Neural cell (in vitro differentiated cells): ENCODE data around the gene TNFRSF14. TPM values are rescaled to one million over a fixed set of nuclear protein-coding genes. Genes with fewer than 3 reads are reported as not detected.

Experiments
- H2AFZ ChIP-seq: fragments of 200-600, 300-800 bp; sonication (generic), shearing (Covaris generic); 2 replicates; pipeline ENCODE4 v1.6.0; 2014; ENCODE audit warnings: low read depth, mild to moderate bottlenecking, antibody characterized with exemption, low read length, moderate library complexity
- H3F3A ChIP-seq: fragments of 200-600 bp; shearing (Covaris generic); 2 replicates; pipeline ENCODE4 v1.6.1; 2016; ENCODE audit warnings: mild to moderate bottlenecking, moderate library complexity, mixed read lengths, antibody characterized with exemption, low read length; ENCODE audit not compliant: insufficient read depth, poor library complexity, severe bottlenecking
- H3K27ac ChIP-seq: fragments of 200-600, 300-800 bp; sonication (generic), shearing (Covaris generic); 2 replicates; pipeline ENCODE4 v1.5.1; 2014; ENCODE audit warnings: mild to moderate bottlenecking, low read length, moderate library complexity
- H3K27me3 ChIP-seq: fragments of 300-800, 200-600 bp; sonication (generic), shearing (Covaris generic); 2 replicates; pipeline ENCODE4 v1.6.0; 2014; ENCODE audit warnings: mild to moderate bottlenecking, low read depth, low read length, moderate library complexity; ENCODE audit not compliant: insufficient read depth
- H3K36me3 ChIP-seq: fragments of 300-800, 200-600 bp; sonication (generic), shearing (Covaris generic); 2 replicates; pipeline ENCODE4 v1.5.1; 2014; ENCODE audit warnings: mild to moderate bottlenecking, antibody characterized with exemption, low read length, moderate library complexity; ENCODE audit not compliant: insufficient read depth
- H3K4me2 ChIP-seq: fragments of 300-800, 200-600 bp; sonication (generic), shearing (Covaris generic); 2 replicates; pipeline ENCODE4 v1.6.0; 2014; ENCODE audit warnings: mild to moderate bottlenecking, low read length
- H3K4me3 ChIP-seq: fragments of 300-800, 200-600 bp; sonication (generic), shearing (Covaris generic); 2 replicates; pipeline ENCODE4 v1.5.1; 2014; ENCODE audit warnings: mild to moderate bottlenecking, low read length, moderate library complexity
- H3K79me2 ChIP-seq: fragments of 200-600 bp; shearing (Covaris generic); replicated peaks from 2 replicates; pipeline ENCODE4 v1.6.0; 2014; ENCODE audit warnings: mild to moderate bottlenecking, low read length, moderate library complexity; ENCODE audit not compliant: insufficient read depth
- H3K9ac ChIP-seq: fragments of 300-800, 200-600 bp; sonication (generic), shearing (Covaris generic); 2 replicates; pipeline ENCODE4 v1.6.1; 2016; ENCODE audit warnings: mild to moderate bottlenecking, low read length, mixed read lengths
- H3K9me2 ChIP-seq: fragments of 200-600 bp; shearing (Covaris generic); 2 replicates; pipeline ENCODE4 v1.6.1; 2016; ENCODE audit warnings: mild to moderate bottlenecking, low read length, mixed read lengths; ENCODE audit not compliant: insufficient read depth
- H3K9me3 ChIP-seq: fragments of 200-600, 300-800 bp; sonication (generic), shearing (Covaris generic); 2 replicates; pipeline ENCODE4 v1.6.1; 2016; ENCODE audit warnings: mild to moderate bottlenecking, mixed run types, low read length, moderate library complexity, mixed read lengths
- H4K20me1 ChIP-seq: fragments of 200-600 bp; shearing (Covaris generic); 2 replicates; pipeline ENCODE4 v1.6.1; 2016; ENCODE audit warnings: mild to moderate bottlenecking, mixed run types; ENCODE audit not compliant: insufficient read depth
- EP300 ChIP-seq: fragments of 450-650 bp; conservative IDR thresholded peaks from 2 replicates; pipeline ENCODE4 v1.6.1; 2014; ENCODE audit warnings: antibody characterized with exemption, mild to moderate bottlenecking, moderate library complexity; ENCODE audit not compliant: poor library complexity, severe bottlenecking
- EZH2 ChIP-seq: fragments of 200-600, 300-800 bp; shearing (Covaris generic), sonication (generic); IDR thresholded peaks from 2 replicates; pipeline ENCODE4 v1.6.1; 2014; ENCODE audit warnings: antibody characterized with exemption, low read length, borderline replicate concordance, mild to moderate bottlenecking; ENCODE audit not compliant: insufficient read depth, poor library complexity, severe bottlenecking
- MXI1 ChIP-seq: fragments of 450-650 bp; conservative IDR thresholded peaks from 2 replicates; pipeline ENCODE4 v1.6.1; 2014; ENCODE audit warnings: antibody characterized with exemption, mild to moderate bottlenecking; ENCODE audit not compliant: poor library complexity, severe bottlenecking
- POLR2AphosphoS5 ChIP-seq: IDR thresholded peaks from 2 replicates; pipeline ENCODE4 v1.6.1; 2012
- RAD21 ChIP-seq: fragments of 450-650 bp; conservative IDR thresholded peaks from 2 replicates; pipeline ENCODE4 v1.6.1; 2014; ENCODE audit warnings: antibody characterized with exemption, mild to moderate bottlenecking, moderate library complexity
- REST ChIP-seq: IDR thresholded peaks from 2 replicates; pipeline ENCODE4 v1.6.1; 2012; ENCODE audit warnings: borderline replicate concordance
- SMC3 ChIP-seq: fragments of 450-650 bp; conservative IDR thresholded peaks from 2 replicates; pipeline ENCODE4 v1.6.1; 2014; ENCODE audit warnings: antibody characterized with exemption, mild to moderate bottlenecking, moderate library complexity; ENCODE audit not compliant: poor library complexity
- TAF1 ChIP-seq: IDR thresholded peaks from 2 replicates; pipeline ENCODE4 v1.6.1; 2012; ENCODE audit warnings: low read depth
- polyA plus RNA-seq: library from polyadenylated mRNA; depleted of rRNA; stranded (reverse); fragments of >200 nt; gene quantifications from 2 replicates; pipeline ENCODE4 v1.2.3, GENCODE V29; 2014
- TF ChIP-seq, protein P1 (sequence below): fragments of 450-650 bp; IDR thresholded peaks from 2 replicates; pipeline ENCODE4 v1.5.1; 2014; ENCODE audit warnings: antibody characterized with exemption, mild to moderate bottlenecking, moderate library complexity; ENCODE audit not compliant: poor library complexity, severe bottlenecking

The TNFRSF14 gene
- polyA plus RNA-seq, 1 donor from 2014 or later: 1.1 TPM

DNA sequence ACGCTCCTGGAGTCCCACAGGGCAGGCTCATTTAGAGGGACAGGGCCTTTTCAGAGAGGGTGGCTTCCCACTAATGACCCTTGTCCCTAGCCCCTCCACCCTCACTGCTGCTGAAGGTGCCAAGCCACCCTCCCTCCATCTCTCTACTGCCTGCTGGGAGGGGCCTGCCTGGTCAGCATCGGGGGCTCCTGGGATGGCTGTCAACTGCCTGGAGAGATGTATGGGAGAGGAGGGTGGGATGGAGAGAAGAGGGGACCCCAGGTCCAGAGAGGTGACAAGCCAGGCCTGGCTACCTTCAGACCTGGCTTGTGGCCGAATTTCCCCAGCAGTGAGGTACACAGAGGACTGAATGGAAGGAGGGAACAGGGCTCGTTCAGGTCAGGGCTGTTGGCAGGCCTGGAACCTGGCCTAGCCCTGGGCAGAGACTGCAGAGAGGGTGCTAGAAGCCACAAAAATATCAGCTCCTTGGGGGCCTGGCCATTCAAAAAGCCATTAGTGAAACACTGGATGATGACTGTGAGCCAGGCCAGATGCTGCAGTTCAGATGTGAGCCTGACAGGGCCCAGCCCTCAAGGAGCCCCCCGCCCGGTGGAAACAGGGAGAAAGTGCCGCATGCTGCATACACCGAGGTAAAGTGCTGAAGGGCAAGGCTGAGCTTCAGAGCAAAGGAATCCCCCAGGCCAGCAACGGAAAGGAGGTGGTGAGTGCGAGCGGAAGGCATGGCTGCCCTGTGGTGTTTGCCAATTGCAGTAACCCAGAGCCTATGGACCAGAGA lies 56.6 kb downstream of the TNFRSF14 start:
- no peaks in the 10 kb centered on the region for H3F3A ChIP-seq
- H3K4me2 ChIP-seq: no peak overlapping the region
- H3K27ac ChIP-seq: no peak overlapping the region
- H3K4me3 ChIP-seq: no peak overlapping the region
- H3K79me2 ChIP-seq: no peaks in the 10 kb centered on the region
- H3K9ac ChIP-seq: no peak overlapping the region
- H3K27me3 ChIP-seq: no peaks in the 10 kb centered on the region
- no peaks in the 10 kb centered on the region for H4K20me1 ChIP-seq
- H2AFZ ChIP-seq: no peak overlapping the region
- H3K9me3 ChIP-seq: peaks cover 3% of the 10 kb centered on the region
- H3K9me2 ChIP-seq: no peaks in the 10 kb centered on the region
- H3K36me3 ChIP-seq: no peaks in the 10 kb centered on the region
- TF ChIP-seq SMC3 (no peak), TAF1 (no peak), REST (no peak), EP300 (no peak), MXI1 (no peak), POLR2AphosphoS5 (no peak), RAD21 (no peak), EZH2 (no peak)
- TF ChIP-seq, protein P1, sequence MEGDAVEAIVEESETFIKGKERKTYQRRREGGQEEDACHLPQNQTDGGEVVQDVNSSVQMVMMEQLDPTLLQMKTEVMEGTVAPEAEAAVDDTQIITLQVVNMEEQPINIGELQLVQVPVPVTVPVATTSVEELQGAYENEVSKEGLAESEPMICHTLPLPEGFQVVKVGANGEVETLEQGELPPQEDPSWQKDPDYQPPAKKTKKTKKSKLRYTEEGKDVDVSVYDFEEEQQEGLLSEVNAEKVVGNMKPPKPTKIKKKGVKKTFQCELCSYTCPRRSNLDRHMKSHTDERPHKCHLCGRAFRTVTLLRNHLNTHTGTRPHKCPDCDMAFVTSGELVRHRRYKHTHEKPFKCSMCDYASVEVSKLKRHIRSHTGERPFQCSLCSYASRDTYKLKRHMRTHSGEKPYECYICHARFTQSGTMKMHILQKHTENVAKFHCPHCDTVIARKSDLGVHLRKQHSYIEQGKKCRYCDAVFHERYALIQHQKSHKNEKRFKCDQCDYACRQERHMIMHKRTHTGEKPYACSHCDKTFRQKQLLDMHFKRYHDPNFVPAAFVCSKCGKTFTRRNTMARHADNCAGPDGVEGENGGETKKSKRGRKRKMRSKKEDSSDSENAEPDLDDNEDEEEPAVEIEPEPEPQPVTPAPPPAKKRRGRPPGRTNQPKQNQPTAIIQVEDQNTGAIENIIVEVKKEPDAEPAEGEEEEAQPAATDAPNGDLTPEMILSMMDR: no peak

Other genes starting within 250 kb of the TNFRSF14 start
- gene MORN1, start 164.8 kb upstream of the TNFRSF14 start, polyA plus RNA-seq: 8.2 and 10.9 TPM in 2 replicates
- gene RER1, start 164.5 kb upstream of the TNFRSF14 start, polyA plus RNA-seq: 58.5 and 58.7 TPM in 2 replicates
- gene PEX10, start 143.8 kb upstream of the TNFRSF14 start, polyA plus RNA-seq: 29.4 and 30.1 TPM in 2 replicates
- gene PLCH2, start 80.1 kb upstream of the TNFRSF14 start, polyA plus RNA-seq: 5.7 and 6.6 TPM in 2 replicates
- 37.9 and 43.4 TPM in 2 replicates for gene PANK4, start 29.8 kb upstream of the TNFRSF14 start, polyA plus RNA-seq
- gene HES5, start 26.1 kb upstream of the TNFRSF14 start, polyA plus RNA-seq: 0.81 TPM in 1 of 2 replicates, not detected in the other
- 29.0 and 35.9 TPM in 2 replicates for gene PRXL2B, start 30.4 kb downstream of the TNFRSF14 start, polyA plus RNA-seq
- gene MMEL1, start 76.6 kb downstream of the TNFRSF14 start, polyA plus RNA-seq: 5.2 TPM in 1 of 2 replicates, not detected in the other
- 0.05 TPM in 1 of 2 replicates, not detected in the other for gene TTC34, start 245.3 kb downstream of the TNFRSF14 start, polyA plus RNA-seq